HepG2 (cell line): ENCODE results near the gene RNF5. TPM values are rescaled to one million over a fixed set of nuclear protein-coding genes. Genes with fewer than 3 reads are reported as not detected.

Experiments
- ATF5 ChIP-seq: sonication (generic); formaldehyde crosslinking; IDR thresholded peaks from 2 replicates; pipeline ENCODE4 v1.4.0; 2020; ENCODE audit warnings: mild to moderate bottlenecking, low read depth, missing genetic modification reagents
- CREB3 ChIP-seq: sonication (generic); formaldehyde crosslinking; IDR thresholded peaks from 2 replicates; pipeline ENCODE4 v1.5.0; 2020; ENCODE audit warnings: missing genetic modification reagents
- DPF2 ChIP-seq: sonication (generic); formaldehyde crosslinking; IDR thresholded peaks from 2 replicates; pipeline ENCODE4 v1.4.0; 2020; ENCODE audit warnings: mild to moderate bottlenecking, low read depth, missing genetic modification reagents, borderline replicate concordance
- FOXA3 ChIP-seq: IDR thresholded peaks from 2 replicates; pipeline ENCODE4 v1.6.1; 2016; ENCODE audit warnings: missing genetic modification reagents, missing compliant biosample characterization
- HHEX ChIP-seq: IDR thresholded peaks from 2 replicates; pipeline ENCODE4 v1.6.1; 2016; ENCODE audit warnings: control low read depth
- MAFG ChIP-seq: sonication (generic); formaldehyde crosslinking; IDR thresholded peaks from 2 replicates; pipeline ENCODE4 v1.5.1; 2020; ENCODE audit warnings: mild to moderate bottlenecking, missing genetic modification reagents
- MAFK ChIP-seq, 2 experiments: IDR thresholded peaks in 1 of 2; conservative IDR thresholded peaks in 1 of 2; 2 replicates each; pipeline ENCODE4 v1.6.1; 2011; ENCODE audit warnings: improper control_type of control experiment in 2 of 2, low read length in 2 of 2
- PHF21A ChIP-seq: sonication (generic); formaldehyde crosslinking; IDR thresholded peaks from 2 replicates; pipeline ENCODE4 v1.5.0; 2020; ENCODE audit warnings: mild to moderate bottlenecking, missing genetic modification reagents
- PREB ChIP-seq: sonication (generic); formaldehyde crosslinking; IDR thresholded peaks from 2 replicates; pipeline ENCODE4 v1.4.0; 2020; ENCODE audit warnings: missing genetic modification reagents
- RARA ChIP-seq: IDR thresholded peaks from 2 replicates; pipeline ENCODE4 v1.6.1; 2016; ENCODE audit warnings: missing genetic modification reagents, missing compliant biosample characterization
- SMAD9 ChIP-seq: sonication (generic); formaldehyde crosslinking; IDR thresholded peaks from 2 replicates; pipeline ENCODE4 v1.5.1; 2020; ENCODE audit warnings: mild to moderate bottlenecking, missing genetic modification reagents
- TBP ChIP-seq: sonication (generic); formaldehyde crosslinking; IDR thresholded peaks from 2 replicates; pipeline ENCODE4 v1.5.0; 2020; ENCODE audit warnings: missing genetic modification reagents
- TCF12 ChIP-seq, 2 experiments: fragments of 450-650 bp in 1 of 2; sonication (generic) in 1 of 2; formaldehyde crosslinking in 1 of 2; IDR thresholded peaks; 2 replicates each; pipeline versions ENCODE4 v1.6.1 to v1.8.0; 2017 to 2022; ENCODE audit warnings: antibody characterized with exemption in 1 of 2, mild to moderate bottlenecking in 1 of 2, missing genetic modification reagents in 1 of 2, moderate library complexity in 1 of 2
- ZBTB3 ChIP-seq: sonication (generic); formaldehyde crosslinking; IDR thresholded peaks from 2 replicates; pipeline ENCODE4 v1.4.0; 2020; ENCODE audit warnings: low read depth, mild to moderate bottlenecking, moderate library complexity, missing genetic modification reagents, borderline replicate concordance
- ZNF318 ChIP-seq: sonication (generic); formaldehyde crosslinking; IDR thresholded peaks from 2 replicates; pipeline ENCODE4 v1.4.0; 2020; ENCODE audit warnings: mild to moderate bottlenecking, missing genetic modification reagents
- ZNF580 ChIP-seq: IDR thresholded peaks from 2 replicates; pipeline ENCODE4 v1.6.1; 2016; ENCODE audit warnings: low read depth, borderline replicate concordance
- ZNF619 ChIP-seq: sonication (generic); formaldehyde crosslinking; IDR thresholded peaks from 2 replicates; pipeline ENCODE4 v1.4.0; 2020; ENCODE audit warnings: mild to moderate bottlenecking, missing genetic modification reagents
- ZNF839 ChIP-seq: sonication (generic); formaldehyde crosslinking; IDR thresholded peaks from 2 replicates; pipeline ENCODE4 v1.4.0; 2020; ENCODE audit warnings: missing genetic modification reagents, mild to moderate bottlenecking, borderline replicate concordance
- polyA plus RNA-seq, 8 experiments: library from polyadenylated mRNA; depleted of rRNA in 3 of 8; stranded (reverse) in 7 of 8; unstranded in 1 of 8; fragments of >200 nt; fragmentation: Illumina TruSeq in 4 of 8; extraction: Trizol in 4 of 8; gene quantifications; 2 replicates each; pipeline versions ENCODE4 v1.2.1 to v1.2.3, GENCODE V29; 2011 to 2016; ENCODE audit warnings: low read depth in 4 of 8, missing spikeins in 1 of 8, mixed read lengths in 1 of 8; ENCODE audit not compliant: insufficient read depth in 1 of 8
- total RNA-seq, 5 experiments: library from RNA; depleted of rRNA; stranded (reverse); fragments of >200 nt; fragmentation: Illumina TruSeq; extraction: Trizol; gene quantifications; 2 replicates each; pipeline ENCODE4 v1.2.3, GENCODE V29; 2016; ENCODE audit warnings: low read depth in 1 of 5

Gene RNF5
- total and polyA plus RNA-seq, 2 of the 13 experiments (the other 11 are each of a cell fraction or from before 2014, with no cell fraction given), result 98.0 to 131 TPM

- TF ChIP-seq ZNF318 (CRISPR knock-in tag), result no peak
- no peak for TF ChIP-seq PREB (CRISPR knock-in tag)
- peak; percentile 32; the same call in 1 of the 2 replicates for TF ChIP-seq ZNF580 (CRISPR knock-in tag)
- no peak for TF ChIP-seq ZBTB3 (CRISPR knock-in tag)
- no peak for TF ChIP-seq ATF5 (CRISPR knock-in tag)
- TF ChIP-seq MAFG (CRISPR knock-in tag), result no peak
- TF ChIP-seq TCF12 (IDR thresholded peaks at IDR 0.05), result no peak
- TF ChIP-seq TCF12 (CRISPR knock-in tag; IDR thresholded peaks at IDR 0.05), result peak; percentile 25; the same call in 1 of the 2 replicates
- TF ChIP-seq ZNF839 (CRISPR knock-in tag), result 0 out of 2 replicates have a peak, but pooled peaks have one; percentile 90
- peak; percentile 62; the same call in 1 of the 2 replicates for TF ChIP-seq ZNF619 (CRISPR knock-in tag)
- TF ChIP-seq DPF2 (CRISPR knock-in tag), result no peak
- peak; percentile 15; the same call in 1 of the 2 replicates for TF ChIP-seq FOXA3 (CRISPR knock-in tag)
- TF ChIP-seq HHEX (CRISPR knock-in tag), result no peak
- TF ChIP-seq TBP (CRISPR knock-in tag), result no peak
- 0 out of 2 replicates have a peak, but pooled peaks have one; percentile 6 for TF ChIP-seq SMAD9 (CRISPR knock-in tag)
- no peak for TF ChIP-seq RARA (CRISPR knock-in tag)
- no peak for TF ChIP-seq CREB3
- no peak for TF ChIP-seq MAFK (conservative IDR thresholded peaks at IDR 0.05 in 1 of 2, IDR thresholded peaks at IDR 0.05 in 1 of 2; ENCODE audit: low read length in 2 of 2)
- TF ChIP-seq PHF21A, result no peak
These were observed 23.6 kb upstream of the RNF5 start (continued) for GRCh38 chr6:32154514-32155161.
